ENCODE data around the gene GLUL.

Gene GLUL

DNA sequence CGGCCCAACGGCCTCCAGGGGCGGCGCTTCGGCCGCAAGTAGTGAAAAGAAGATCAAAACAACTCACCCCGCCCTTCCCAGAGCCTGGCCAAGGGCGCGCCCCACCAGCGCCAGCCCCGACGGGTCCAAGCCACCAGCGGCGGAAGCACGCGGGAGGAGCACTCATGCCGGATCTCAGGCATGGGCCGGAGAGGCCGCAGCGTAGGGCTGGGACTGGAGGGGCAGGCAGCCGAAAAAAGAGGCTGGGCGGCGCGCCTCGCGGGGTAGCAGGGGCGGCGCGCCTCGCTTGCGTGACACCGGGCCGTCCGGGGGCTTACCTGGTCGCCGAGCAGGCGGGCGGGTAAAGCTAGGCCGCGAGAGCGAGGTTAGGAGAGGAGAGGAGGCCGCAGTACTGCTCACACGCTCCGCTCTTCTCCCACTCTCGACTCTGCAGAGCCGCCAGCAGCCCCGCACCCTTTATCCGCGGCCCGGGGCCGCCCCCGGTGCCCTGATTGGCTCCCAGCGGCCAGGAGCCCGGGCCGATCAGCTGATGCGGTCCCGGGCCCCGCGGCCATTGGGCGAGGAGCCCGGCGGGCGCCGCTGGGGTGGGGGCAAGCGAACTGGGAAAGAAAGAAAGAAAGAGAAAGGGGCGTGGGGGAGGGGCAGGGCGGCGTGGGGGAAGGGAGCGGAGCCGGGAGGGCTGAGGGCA lies at the start of gene GLUL:
TSS of gene GLUL (minus strand) at position 429 of the 688 bp plus-strand sequence. CDS start 3,053 bp downstream, outside the sequence.
- peak; percentile 90 to 96 for DNase-seq (ENCODE audit: low read depth in 2 of 2)
- H3K4me3 ChIP-seq (replicated peaks in 1 of 2; ENCODE audit: low read depth in 2 of 2, low read length in 2 of 2): peak within 1 kb of the TSS; percentile 84 to 88
- TF ChIP-seq, protein P1, sequence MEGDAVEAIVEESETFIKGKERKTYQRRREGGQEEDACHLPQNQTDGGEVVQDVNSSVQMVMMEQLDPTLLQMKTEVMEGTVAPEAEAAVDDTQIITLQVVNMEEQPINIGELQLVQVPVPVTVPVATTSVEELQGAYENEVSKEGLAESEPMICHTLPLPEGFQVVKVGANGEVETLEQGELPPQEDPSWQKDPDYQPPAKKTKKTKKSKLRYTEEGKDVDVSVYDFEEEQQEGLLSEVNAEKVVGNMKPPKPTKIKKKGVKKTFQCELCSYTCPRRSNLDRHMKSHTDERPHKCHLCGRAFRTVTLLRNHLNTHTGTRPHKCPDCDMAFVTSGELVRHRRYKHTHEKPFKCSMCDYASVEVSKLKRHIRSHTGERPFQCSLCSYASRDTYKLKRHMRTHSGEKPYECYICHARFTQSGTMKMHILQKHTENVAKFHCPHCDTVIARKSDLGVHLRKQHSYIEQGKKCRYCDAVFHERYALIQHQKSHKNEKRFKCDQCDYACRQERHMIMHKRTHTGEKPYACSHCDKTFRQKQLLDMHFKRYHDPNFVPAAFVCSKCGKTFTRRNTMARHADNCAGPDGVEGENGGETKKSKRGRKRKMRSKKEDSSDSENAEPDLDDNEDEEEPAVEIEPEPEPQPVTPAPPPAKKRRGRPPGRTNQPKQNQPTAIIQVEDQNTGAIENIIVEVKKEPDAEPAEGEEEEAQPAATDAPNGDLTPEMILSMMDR (IDR thresholded peaks at IDR 0.05; ENCODE audit: low read depth, low read length): peak; percentile 32

DNA sequence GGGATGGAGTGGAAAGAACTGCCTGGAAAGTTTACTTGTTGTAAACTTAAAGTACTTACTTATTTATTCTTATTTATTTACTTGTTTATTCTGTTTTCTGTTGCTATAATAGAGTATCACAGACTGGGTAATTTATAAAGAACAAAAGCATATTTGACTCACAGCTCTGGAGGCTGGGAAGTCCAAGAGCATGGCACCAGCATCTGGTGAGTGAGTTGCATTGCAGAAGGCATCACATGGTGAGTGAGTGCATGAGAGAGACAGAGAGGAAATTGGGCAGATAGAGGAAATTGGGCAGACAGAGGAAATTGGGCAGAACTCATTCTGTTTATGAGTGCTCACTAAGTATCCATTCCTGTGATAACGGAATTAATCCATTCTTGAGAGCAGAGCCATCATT lies 46.7 kb upstream of the GLUL start:
- DNase-seq (ENCODE audit: low read depth in 2 of 2): no peak
- H3K4me3 ChIP-seq (replicated peaks in 1 of 2; ENCODE audit: low read depth in 2 of 2, low read length in 2 of 2): no peak overlapping the region
- TF ChIP-seq, protein P1 (IDR thresholded peaks at IDR 0.05; ENCODE audit: low read depth, low read length): no peak

DNA sequence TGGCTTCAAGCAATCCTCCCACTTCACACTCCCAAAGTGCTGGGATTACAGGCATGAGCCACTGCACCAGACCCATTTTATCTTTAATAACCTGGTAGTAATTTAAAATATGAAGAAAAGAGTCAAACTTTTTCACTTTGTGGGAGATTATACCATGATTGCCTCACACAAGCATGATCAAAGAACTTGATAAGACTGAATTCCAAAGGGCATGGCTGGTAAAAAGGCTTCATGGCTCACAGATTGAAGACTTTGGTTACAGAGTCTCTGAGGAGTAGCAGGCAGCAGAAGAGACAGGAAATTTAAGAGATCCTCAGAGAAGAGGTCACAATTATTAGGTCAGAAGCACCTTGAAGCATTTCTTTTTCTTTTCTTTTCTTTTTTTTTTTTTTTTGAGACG lies 42.0 kb upstream of the GLUL start:
- no peak for DNase-seq (ENCODE audit: low read depth in 2 of 2)
- H3K4me3 ChIP-seq (replicated peaks in 1 of 2; ENCODE audit: low read depth in 2 of 2, low read length in 2 of 2): no peak overlapping the region
- TF ChIP-seq, protein P1 (IDR thresholded peaks at IDR 0.05; ENCODE audit: low read depth, low read length): no peak

DNA sequence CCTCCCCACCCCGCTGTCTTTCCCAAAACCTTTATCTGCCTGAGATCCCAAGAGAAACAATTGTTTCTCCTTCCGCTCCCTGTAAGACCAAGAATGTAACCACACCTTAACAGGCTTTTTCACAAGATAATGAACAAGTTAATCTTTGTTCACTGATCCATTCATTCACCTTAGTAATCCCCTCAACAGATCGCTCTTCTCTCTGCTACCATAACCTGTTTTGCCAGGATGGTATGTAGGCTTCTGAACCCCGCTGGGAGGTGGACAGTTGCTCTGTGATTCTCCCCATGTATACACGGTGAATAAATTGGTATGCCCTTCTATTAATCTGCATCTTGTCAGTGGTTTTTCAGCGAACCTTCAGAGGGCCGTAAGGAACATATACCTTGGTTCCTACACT lies 39.7 kb upstream of the GLUL start:
- no peak overlapping the region for H3K4me3 ChIP-seq (replicated peaks in 1 of 2; ENCODE audit: low read depth in 2 of 2, low read length in 2 of 2)
- TF ChIP-seq, protein P1 (IDR thresholded peaks at IDR 0.05; ENCODE audit: low read depth, low read length): no peak
- DNase-seq (ENCODE audit: low read depth in 2 of 2): no peak

DNA sequence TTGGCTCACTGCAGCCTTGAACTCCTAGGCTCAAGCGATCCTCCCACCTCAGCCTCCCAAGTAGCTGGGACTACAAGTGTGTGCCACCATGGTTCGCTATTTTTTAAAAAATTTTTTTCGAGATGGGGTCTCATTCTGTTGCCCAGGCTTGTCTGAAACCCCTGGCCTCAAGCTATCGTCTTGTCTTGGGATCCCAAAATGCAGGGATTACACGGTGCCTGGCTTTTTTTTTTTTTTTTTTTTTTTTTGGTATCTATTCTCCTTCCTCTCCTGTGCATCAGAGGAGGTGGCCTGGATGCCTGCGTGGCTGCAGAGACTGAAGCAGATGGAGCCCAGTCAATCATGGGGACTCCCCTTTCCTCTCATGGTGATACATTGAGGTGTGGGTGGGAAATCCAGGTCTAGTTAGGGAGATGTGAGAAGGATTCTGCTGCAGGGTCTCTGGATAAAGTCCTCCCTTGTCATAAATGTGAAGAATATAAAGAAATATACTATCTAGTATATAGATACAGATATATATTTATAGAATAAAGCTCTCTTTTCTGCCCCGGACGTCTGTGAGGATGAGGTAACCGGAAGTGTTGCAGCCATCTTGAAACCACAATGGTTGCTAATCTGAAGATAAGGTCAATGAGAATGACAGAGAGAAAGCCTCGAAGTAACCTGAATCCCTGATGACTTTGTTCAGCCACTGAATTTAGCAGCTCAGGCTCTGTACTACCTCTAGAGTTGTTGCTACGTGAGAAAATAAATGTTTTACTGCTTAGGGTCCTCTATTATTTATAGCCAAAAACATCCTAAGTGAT lies 38.9 kb upstream of the GLUL start:
- TF ChIP-seq, protein P1 (IDR thresholded peaks at IDR 0.05; ENCODE audit: low read depth, low read length): no peak
- no peak overlapping the region for H3K4me3 ChIP-seq (replicated peaks in 1 of 2; ENCODE audit: low read depth in 2 of 2, low read length in 2 of 2)
- peak; percentile 5 to 14 for DNase-seq (ENCODE audit: low read depth in 2 of 2)

DNA sequence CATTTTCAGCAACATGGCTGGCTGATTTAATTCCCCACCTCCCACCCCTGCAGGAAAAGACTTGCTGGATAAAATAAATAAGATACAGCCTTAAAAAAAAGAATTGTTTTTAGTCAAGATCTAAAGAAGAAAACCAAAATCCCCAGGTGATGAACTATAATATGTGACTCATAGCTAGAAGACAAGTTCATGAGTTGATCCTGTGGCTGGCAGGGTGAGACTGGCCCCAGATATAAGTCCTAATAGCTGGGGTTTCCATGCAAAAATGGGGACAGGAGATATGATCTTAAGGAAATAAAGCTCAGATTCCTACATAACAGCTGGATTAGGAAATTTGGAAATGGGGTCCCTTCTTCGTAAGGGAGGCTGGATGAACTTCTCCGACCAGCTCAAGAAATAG lies 36.5 kb upstream of the GLUL start:
- no peak for DNase-seq (ENCODE audit: low read depth in 2 of 2)
- TF ChIP-seq, protein P1 (IDR thresholded peaks at IDR 0.05; ENCODE audit: low read depth, low read length): no peak
- H3K4me3 ChIP-seq (replicated peaks in 1 of 2; ENCODE audit: low read depth in 2 of 2, low read length in 2 of 2): no peak overlapping the region

Data from cardiac fibroblast (primary cell).